Pancreas (tissue), 10 donors: ENCODE data around the gene C1QTNF12. TPM values are rescaled to one million over a fixed set of nuclear protein-coding genes. Genes with fewer than 3 reads are reported as not detected.

Source experiments
- ATAC-seq, 4 donors: fragments of 200-7000 bp; cut with Tn5 transposase; one replicate each; pipeline versions ENCODE4 v1.8.0 to v1.9.1; 2020; ENCODE audit warnings: mild to moderate bottlenecking in 4 of 4, moderate library complexity in 4 of 4
- DNase-seq, 6 donors: peaks; one replicate each; pipeline ENCODE4 v3.0.0-alpha.2; 2020
- FAIRE-seq: peaks from 2 replicates; lab custom pipeline; 2012; peaks lifted over from hg19 to GRCh38; lab: Jason Lieb, UNC
- H3K27ac ChIP-seq, 4 donors: fragments of 200-600 bp; sonication (generic); 1 replicate in 3 of 4; 2 replicates in 1 of 4; pipeline versions ENCODE4 v1.5.0 to v1.8.0; 2020
- H3K27me3 ChIP-seq, 4 donors: fragments of 200-600 bp; one replicate each; pipeline ENCODE4 v1.8.0; 2021
- H3K36me3 ChIP-seq, 3 donors: fragments of 200-600 bp; sonication (generic) in 1 of 3; one replicate each; pipeline versions ENCODE4 v1.5.0 to v1.8.0; 2020 to 2021
- H3K4me1 ChIP-seq, 3 donors: fragments of 200-600 bp; one replicate each; pipeline ENCODE4 v1.8.0; 2021
- H3K4me3 ChIP-seq, 4 donors: fragments of 200-600 bp; sonication (generic) in 2 of 4; one replicate each; pipeline versions ENCODE4 v1.5.0 to v1.8.0; 2020 to 2021
- H3K9me3 ChIP-seq, 4 donors: fragments of 200-600 bp; one replicate each; pipeline ENCODE4 v1.8.0; 2021
- CTCF ChIP-seq, 4 donors: fragments of 200-600 bp; sonication (generic) in 3 of 4; IDR thresholded peaks; one replicate each; pipeline versions ENCODE4 v1.5.0 to v1.8.0; 2021; ENCODE audit warnings: antibody characterized with exemption in 4 of 4
- WGBS, 2 donors: extraction: QIAGEN DNeasy Blood & Tissue Kit; methylation state at CpG; one replicate each; pipeline ENCODE4 v1.1.7; 2013; 5-methylcytosine and 5-hydroxymethylcytosine counted together
- intact Hi-C, 3 donors: fragments of 100-400 bp; cut with DNase I; formaldehyde crosslinking; loops; one replicate each; pipeline versions ENCODE4 v1.11.1 to v1.14.2; 2022
- polyA plus RNA-seq, 2 donors: library from polyadenylated mRNA; stranded (reverse); fragments of 200-250 nt; gene quantifications; one replicate each; pipeline ENCODE4 v1.2.3, GENCODE V29; 2013
- total RNA-seq, 6 donors: library from RNA; stranded (reverse); fragmentation: NEBNext Ultra II Directional in 4 of 6; extraction: Animal tissue kit (Norgen Biotek cat#: 25700) in 4 of 6; gene quantifications; one replicate each; pipeline versions ENCODE4 v1.2.1 to v1.2.4, GENCODE V29; 2021 to 2023
- donor health status: healthy with polysubstance abuse.
- donor health status: DM: no; HTN: no; CAD: no; lungs with moderate emphysema.
- donor health status: DM: no; HTN: no; CAD: no.
- donor health status: control.
- donor health status: control.
- donor health status: Bipolar disorder and iron deficiency.
- donor health status: DM: yes; HTN: yes; CAD: no.
- donor health status: DM: no; HTN: no; CAD: no.
- donor health status: DM: no; HTN: no; CAD: no.
- donor health status: DM: yes; HTN: yes; CAD: no.

The C1QTNF12 gene
- total and polyA plus RNA-seq, 8 donors: 0.43 to 4.8 (median 1.0) TPM

GRCh38 chr1:1225238-1225845, 21.2 kb downstream of the C1QTNF12 start:
- Histone ChIP-seq H3K4me3 (no peak overlapping the region), H3K4me1 (peaks cover 0 to 8% (median 0%) of the 10 kb centered on the region in 3 donors), H3K9me3 (no peaks in the 10 kb centered on the region), H3K27me3 (no peaks in the 10 kb centered on the region), H3K36me3 (peaks cover 2 to 31% (median 16%) of the 10 kb centered on the region in 3 donors), H3K27ac (no peak overlapping the region)
- FAIRE-seq (no peak), DNase-seq (no peak), ATAC-seq (peak in 1 of 4 donors; percentile 10)
- 87 to 90% methylated on average over 34 of the region's 34 CpGs for WGBS, 2 donors
- no peak for TF ChIP-seq CTCF (IDR thresholded peaks at IDR 0.05)
- intact Hi-C loops: no loop called here

- H3K27ac ChIP-seq: no peak overlapping the region
- H3K27me3 ChIP-seq: no peaks in the 10 kb centered on the region
- WGBS, 2 donors: 91 to 95% methylated on average over 21 of the region's 21 CpGs
- peaks cover 2 to 38% (median 16%) of the 10 kb centered on the region in 3 donors for H3K36me3 ChIP-seq
- intact Hi-C loops: no loop called here
- ATAC-seq (no peak), FAIRE-seq (no peak), DNase-seq (no peak)
- no peaks in the 10 kb centered on the region for H3K4me1 ChIP-seq
- H3K9me3 ChIP-seq: no peaks in the 10 kb centered on the region
- no peak for TF ChIP-seq CTCF (IDR thresholded peaks at IDR 0.05)
- H3K4me3 ChIP-seq: no peak overlapping the region
Measured at GRCh38 chr1:1223891-1224290, 22.6 kb downstream of the C1QTNF12 start.

- Histone ChIP-seq H3K36me3 (peaks cover 2 to 39% (median 16%) of the 10 kb centered on the region in 3 donors), H3K27me3 (no peaks in the 10 kb centered on the region), H3K4me3 (no peak overlapping the region), H3K27ac (no peak overlapping the region), H3K4me1 (no peaks in the 10 kb centered on the region), H3K9me3 (no peaks in the 10 kb centered on the region)
- ATAC-seq: no peak
- TF ChIP-seq CTCF (IDR thresholded peaks at IDR 0.05): no peak
- intact Hi-C loops: no loop called here
- WGBS, 2 donors: 95 to 97% methylated on average over 15 of the region's 15 CpGs
- no peak for FAIRE-seq
- DNase-seq: no peak
Measured at GRCh38 chr1:1223321-1223720, 23.2 kb downstream of the C1QTNF12 start.

- intact Hi-C loops: no loop called here
- Histone ChIP-seq H3K27me3 (no peaks in the 10 kb centered on the region), H3K27ac (no peak overlapping the region), H3K9me3 (no peaks in the 10 kb centered on the region), H3K4me3 (no peak overlapping the region), H3K36me3 (peaks cover 2 to 39% (median 15%) of the 10 kb centered on the region in 3 donors), H3K4me1 (no peaks in the 10 kb centered on the region)
- ATAC-seq (no peak), DNase-seq (no peak), FAIRE-seq (no peak)
- WGBS, 2 donors: 93 to 95% methylated on average over 44 of the region's 44 CpGs
- no peak for TF ChIP-seq CTCF (IDR thresholded peaks at IDR 0.05)
Measured at GRCh38 chr1:1222575-1223225, 23.8 kb downstream of the C1QTNF12 start.
